Measurements from ENCODE around the gene TTR. TPM values are rescaled to one million over a fixed set of nuclear protein-coding genes. Genes with fewer than 3 reads are reported as not detected.
A peak's percentile ranks its signal among the peaks of the same experiment; 100 is the strongest.

Gene TTR
- polyA plus RNA-seq, 1 of the 3 experiments (the other 2 are of a cell fraction) = not detected

GRCh38 chr18:31563778-31564177 is 27.9 kb upstream of the TTR start:
- no peaks in the 10 kb centered on the region for H3F3A ChIP-seq (replicated peaks; ENCODE audit: insufficient read depth)

GRCh38 chr18:31565345-31565744 is 26.3 kb upstream of the TTR start:
- no peak overlapping the region for H3K4me2 ChIP-seq
- H3K9me3 ChIP-seq = no peaks in the 10 kb centered on the region
- no peak overlapping the region for H3K9ac ChIP-seq
- H3K79me2 ChIP-seq (ENCODE audit: insufficient read depth) = no peaks in the 10 kb centered on the region
- no peaks in the 10 kb centered on the region for H3K36me3 ChIP-seq (replicated peaks in 1 of 2; ENCODE audit: control insufficient read depth in 1 of 2, insufficient read depth in 2 of 2, low read length in 1 of 2)
- no peaks in the 10 kb centered on the region for H3K9me2 ChIP-seq
- H3F3A ChIP-seq (replicated peaks; ENCODE audit: insufficient read depth) = no peaks in the 10 kb centered on the region
- no peak overlapping the region for H2AFZ ChIP-seq (ENCODE audit: low read depth)
- H3K4me3 ChIP-seq (ENCODE audit: low read depth in 2 of 2, low read length in 1 of 2) = no peak overlapping the region
- ChIA-PET POLR2A (no interaction called here), CTCF (interaction anchor here (1.1 to 7.1 kb wide), 5 partner anchors 9 to 158 kb away, joined by 3 to 48 read pairs (median 8); no protein-coding TSS in a partner anchor)
- H3K27me3 ChIP-seq (ENCODE audit: insufficient read depth) = no peaks in the 10 kb centered on the region; the same call in 1 of the 2 replicates
- no peak overlapping the region for H3K27ac ChIP-seq (ENCODE audit: low read depth in 2 of 2, low read length in 1 of 2)
- no peak for DNase-seq
- H3K4me1 ChIP-seq (ENCODE audit: control insufficient read depth in 1 of 2, insufficient read depth in 2 of 2, low read depth in 1 of 2, low read length in 1 of 2) = no peaks in the 10 kb centered on the region
- no peaks in the 10 kb centered on the region for H4K20me1 ChIP-seq (ENCODE audit: insufficient read depth)
- 37% methylated on average over 2 of the region's 2 CpGs for WGBS (ENCODE audit: low lambda C conversion rate)
- TF ChIP-seq MXI1 (IDR thresholded peaks at IDR 0.05; ENCODE audit: low read depth, low read length) = no peak
- TF ChIP-seq, protein P1, sequence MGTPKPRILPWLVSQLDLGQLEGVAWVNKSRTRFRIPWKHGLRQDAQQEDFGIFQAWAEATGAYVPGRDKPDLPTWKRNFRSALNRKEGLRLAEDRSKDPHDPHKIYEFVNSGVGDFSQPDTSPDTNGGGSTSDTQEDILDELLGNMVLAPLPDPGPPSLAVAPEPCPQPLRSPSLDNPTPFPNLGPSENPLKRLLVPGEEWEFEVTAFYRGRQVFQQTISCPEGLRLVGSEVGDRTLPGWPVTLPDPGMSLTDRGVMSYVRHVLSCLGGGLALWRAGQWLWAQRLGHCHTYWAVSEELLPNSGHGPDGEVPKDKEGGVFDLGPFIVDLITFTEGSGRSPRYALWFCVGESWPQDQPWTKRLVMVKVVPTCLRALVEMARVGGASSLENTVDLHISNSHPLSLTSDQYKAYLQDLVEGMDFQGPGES (IDR thresholded peaks at IDR 0.05; ENCODE audit: low read depth, low read length) = no peak
- TF ChIP-seq NRF1 (IDR thresholded peaks at IDR 0.05; ENCODE audit: low read depth, low read length) = no peak
- TF ChIP-seq NFIC (IDR thresholded peaks at IDR 0.05; ENCODE audit: borderline replicate concordance) = no peak
- no peak for TF ChIP-seq USF2 (IDR thresholded peaks at IDR 0.05; ENCODE audit: borderline replicate concordance, low read depth, low read length)
- no peak for TF ChIP-seq EZH2phosphoT487 (IDR thresholded peaks at IDR 0.05; ENCODE audit: borderline replicate concordance, low read depth)
- TF ChIP-seq RCOR1 (IDR thresholded peaks at IDR 0.05; ENCODE audit: low read length) = no peak
- TF ChIP-seq CTCF (IDR thresholded peaks at IDR 0.05) = no peak
- no peak for TF ChIP-seq ELF1 (IDR thresholded peaks at IDR 0.05)
- no peak for TF ChIP-seq USF1 (IDR thresholded peaks at IDR 0.05; ENCODE audit: borderline replicate concordance, low read depth)

More at GRCh38 chr18:31563778-31564177, 27.9 kb upstream of the TTR start:
- Histone ChIP-seq H3K4me1 (ENCODE audit: control insufficient read depth in 1 of 2, insufficient read depth in 2 of 2, low read depth in 1 of 2, low read length in 1 of 2) (no peaks in the 10 kb centered on the region), H3K27ac (ENCODE audit: low read depth in 2 of 2, low read length in 1 of 2) (no peak overlapping the region), H2AFZ (ENCODE audit: low read depth) (no peak overlapping the region), H3K9ac (no peak overlapping the region), H3K9me3 (no peaks in the 10 kb centered on the region), H3K9me2 (no peaks in the 10 kb centered on the region), H3K79me2 (ENCODE audit: insufficient read depth) (no peaks in the 10 kb centered on the region), H3K4me2 (no peak overlapping the region), H4K20me1 (ENCODE audit: insufficient read depth) (no peaks in the 10 kb centered on the region), H3K36me3 (replicated peaks in 1 of 2; ENCODE audit: control insufficient read depth in 1 of 2, insufficient read depth in 2 of 2, low read length in 1 of 2) (no peaks in the 10 kb centered on the region), H3K27me3 (ENCODE audit: insufficient read depth) (no peaks in the 10 kb centered on the region; the same call in 1 of the 2 replicates), H3K4me3 (ENCODE audit: low read depth in 2 of 2, low read length in 1 of 2) (no peak overlapping the region)
- ChIA-PET POLR2A (no interaction called here), CTCF (interaction anchor here (0.6 to 7.1 kb wide), 5 partner anchors 9 to 413 kb away, joined by 3 to 48 read pairs (median 7); no protein-coding TSS in a partner anchor)
- TF ChIP-seq USF1 (IDR thresholded peaks at IDR 0.05; ENCODE audit: borderline replicate concordance, low read depth) (no peak), YY1 (IDR thresholded peaks at IDR 0.05; ENCODE audit: low read depth) (no peak), ELF1 (IDR thresholded peaks at IDR 0.05) (no peak), CTCF (IDR thresholded peaks at IDR 0.05) (no peak), TCF12 (IDR thresholded peaks at IDR 0.05) (no peak), JUND (IDR thresholded peaks at IDR 0.05) (no peak), MEF2A (IDR thresholded peaks at IDR 0.05; ENCODE audit: borderline replicate concordance, low read depth) (no peak)
- peak; percentile 15 for DNase-seq
- WGBS (ENCODE audit: low lambda C conversion rate) = 0% methylated on average over 1 of the region's 1 CpG
